Nephron (organoid): Measurements from ENCODE around the gene PURA.

Experiments
- H3K27ac Mint-ChIP-seq, 3 experiments: 2 replicates each; pipeline ENCODE4 v1.8.0; 2020; ENCODE audit warnings: mixed read lengths in 3 of 3, mild to moderate bottlenecking in 2 of 3, moderate library complexity in 1 of 3
- H3K27me3 Mint-ChIP-seq: 2 replicates; pipeline ENCODE4 v1.8.0; 2021; ENCODE audit warnings: low read depth, mild to moderate bottlenecking, moderate library complexity, mixed read lengths
- H3K36me3 Mint-ChIP-seq: 2 replicates; pipeline ENCODE4 v1.8.0; 2020; ENCODE audit warnings: low read depth, mixed read lengths
- H3K4me1 Mint-ChIP-seq: 2 replicates; pipeline ENCODE4 v1.8.0; 2020; ENCODE audit warnings: mixed read lengths
- H3K4me3 Mint-ChIP-seq, 3 experiments: 2 replicates each; pipeline ENCODE4 v1.8.0; 2020; ENCODE audit warnings: mild to moderate bottlenecking in 3 of 3, mixed read lengths in 3 of 3, moderate library complexity in 2 of 3
- H3K9me3 Mint-ChIP-seq: 2 replicates; pipeline ENCODE4 v1.8.0; 2020; ENCODE audit warnings: mixed read lengths
- CTCF ChIP-seq, 3 experiments: fragments of 200-600 bp; sonication (generic); IDR thresholded peaks; one replicate each; pipeline ENCODE4 v1.5.0; 2021; ENCODE audit warnings: antibody characterized with exemption in 3 of 3; ENCODE audit not compliant: unreplicated experiment in 3 of 3

PURA gene

GRCh38 chr5:140134277-140134935, 20.5 kb downstream of the PURA start:
- no peak overlapping the region for H3K4me3 Mint-ChIP-seq
- no peak for TF ChIP-seq CTCF (IDR thresholded peaks at IDR 0.05; ENCODE audit: unreplicated experiment in 3 of 3)
- peaks cover 40% of the 10 kb centered on the region for H3K27me3 Mint-ChIP-seq
- H3K36me3 Mint-ChIP-seq: no peaks in the 10 kb centered on the region
- H3K4me1 Mint-ChIP-seq: no peaks in the 10 kb centered on the region
- H3K27ac Mint-ChIP-seq: no peak overlapping the region
- H3K9me3 Mint-ChIP-seq: no peaks in the 10 kb centered on the region

- Mint-ChIP-seq H3K27me3 (peaks cover 41% of the 10 kb centered on the region), H3K9me3 (no peaks in the 10 kb centered on the region), H3K4me1 (no peaks in the 10 kb centered on the region), H3K27ac (no peak overlapping the region), H3K4me3 (no peak overlapping the region), H3K36me3 (no peaks in the 10 kb centered on the region)
- no peak for TF ChIP-seq CTCF (IDR thresholded peaks at IDR 0.05; ENCODE audit: unreplicated experiment in 3 of 3)
Measured at GRCh38 chr5:140135127-140135526, 21.2 kb downstream of the PURA start.

- no peak for TF ChIP-seq CTCF (IDR thresholded peaks at IDR 0.05; ENCODE audit: unreplicated experiment in 3 of 3)
- Mint-ChIP-seq H3K4me3 (no peak overlapping the region), H3K36me3 (no peaks in the 10 kb centered on the region), H3K4me1 (no peaks in the 10 kb centered on the region), H3K27ac (no peak overlapping the region), H3K27me3 (peaks cover 48% of the 10 kb centered on the region), H3K9me3 (no peaks in the 10 kb centered on the region)
Measured at GRCh38 chr5:140136624-140137023, 22.7 kb downstream of the PURA start.

- peaks cover 69% of the 10 kb centered on the region for H3K27me3 Mint-ChIP-seq
- no peaks in the 10 kb centered on the region for H3K4me1 Mint-ChIP-seq
- no peak overlapping the region for H3K27ac Mint-ChIP-seq
- H3K36me3 Mint-ChIP-seq: no peaks in the 10 kb centered on the region
- H3K4me3 Mint-ChIP-seq: no peak overlapping the region
- no peaks in the 10 kb centered on the region for H3K9me3 Mint-ChIP-seq
- no peak for TF ChIP-seq CTCF (IDR thresholded peaks at IDR 0.05; ENCODE audit: unreplicated experiment in 3 of 3)
Measured at GRCh38 chr5:140140435-140140834, 26.5 kb downstream of the PURA start.

DNA sequence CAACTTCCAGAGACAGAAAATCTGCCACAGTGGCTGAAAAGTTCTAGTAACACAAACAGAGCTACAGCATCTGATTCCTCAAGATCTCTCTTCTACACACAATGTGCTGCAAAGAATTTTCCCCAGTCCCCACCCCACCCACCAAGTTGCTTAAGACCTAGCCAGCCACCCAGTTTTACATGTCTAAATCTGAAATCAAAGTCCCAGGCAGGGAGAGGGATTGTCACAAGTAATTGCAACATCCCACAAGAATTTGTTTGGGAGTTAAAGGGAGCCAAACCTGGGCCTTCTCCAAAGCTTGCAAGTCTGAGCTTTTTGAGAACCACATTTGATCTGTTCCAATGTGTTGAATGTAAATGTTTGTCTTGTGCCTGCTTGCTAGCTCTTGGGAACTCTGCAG, 27.3 kb downstream of the PURA start:
- no peaks in the 10 kb centered on the region for H3K9me3 Mint-ChIP-seq
- H3K4me1 Mint-ChIP-seq: no peaks in the 10 kb centered on the region
- peaks cover 70% of the 10 kb centered on the region for H3K27me3 Mint-ChIP-seq
- H3K4me3 Mint-ChIP-seq: no peak overlapping the region
- H3K36me3 Mint-ChIP-seq: no peaks in the 10 kb centered on the region
- TF ChIP-seq CTCF (IDR thresholded peaks at IDR 0.05; ENCODE audit: unreplicated experiment in 3 of 3): no peak
- no peak overlapping the region for H3K27ac Mint-ChIP-seq

- H3K27ac Mint-ChIP-seq: no peak overlapping the region
- H3K36me3 Mint-ChIP-seq: no peaks in the 10 kb centered on the region
- no peaks in the 10 kb centered on the region for H3K4me1 Mint-ChIP-seq
- H3K4me3 Mint-ChIP-seq: no peak overlapping the region
- H3K27me3 Mint-ChIP-seq: peaks cover 77% of the 10 kb centered on the region
- no peaks in the 10 kb centered on the region for H3K9me3 Mint-ChIP-seq
- no peak for TF ChIP-seq CTCF (IDR thresholded peaks at IDR 0.05; ENCODE audit: unreplicated experiment in 3 of 3)
Measured at GRCh38 chr5:140142246-140142645, 28.3 kb downstream of the PURA start.
